Smooth muscle cell (in vitro differentiated cells): Measurements from ENCODE around the gene SLC45A3. TPM values are rescaled to one million over a fixed set of nuclear protein-coding genes. Genes with fewer than 3 reads are reported as not detected.

ENCODE experiments used
- DNase-seq: peaks from one replicate; lab custom pipeline; 2025; ENCODE audit not compliant: unreplicated experiment; lab: John Stamatoyannopoulos, UW
- H2AFZ ChIP-seq: fragments of 200-600 bp; sonication (generic); 2 replicates; pipeline ENCODE4 v1.6.0; 2016; ENCODE audit warnings: antibody characterized with exemption, low read depth, mild to moderate bottlenecking
- H3F3A ChIP-seq: fragments of 200-600 bp; sonication (generic); 2 replicates; pipeline ENCODE4 v1.6.0; 2017; ENCODE audit warnings: antibody characterized with exemption, low read depth
- H3K27ac ChIP-seq: fragments of 200-600 bp; sonication (generic); 2 replicates; pipeline ENCODE4 v1.5.1; 2016; ENCODE audit warnings: low read depth, mild to moderate bottlenecking
- H3K27me3 ChIP-seq: fragments of 200-600 bp; sonication (generic); 2 replicates; pipeline ENCODE4 v1.6.1; 2016; ENCODE audit warnings: low read depth, mild to moderate bottlenecking
- H3K36me3 ChIP-seq: fragments of 200-600 bp; sonication (generic); 2 replicates; pipeline ENCODE4 v1.5.1; 2016; ENCODE audit warnings: low read depth
- H3K4me1 ChIP-seq: fragments of 200-600 bp; sonication (generic); 2 replicates; pipeline ENCODE4 v1.5.1; 2016; ENCODE audit warnings: low read depth
- H3K4me2 ChIP-seq: fragments of 200-600 bp; sonication (generic); 2 replicates; pipeline ENCODE4 v1.6.0; 2016; ENCODE audit warnings: mild to moderate bottlenecking
- H3K4me3 ChIP-seq: fragments of 200-600 bp; sonication (generic); 2 replicates; pipeline ENCODE4 v1.5.1; 2016; ENCODE audit warnings: mild to moderate bottlenecking
- H3K79me2 ChIP-seq: fragments of 200-600 bp; sonication (generic); 2 replicates; pipeline ENCODE4 v1.6.0; 2016; ENCODE audit warnings: low read depth, mild to moderate bottlenecking
- H3K9ac ChIP-seq: fragments of 200-600 bp; sonication (generic); 2 replicates; pipeline ENCODE4 v1.6.0; 2016; ENCODE audit warnings: low read depth
- H3K9me3 ChIP-seq: fragments of 200-600 bp; sonication (generic); replicated peaks from 2 replicates; pipeline ENCODE4 v1.5.1; 2016; ENCODE audit warnings: low read depth
- H4K20me1 ChIP-seq: fragments of 200-600 bp; sonication (generic); 2 replicates; pipeline ENCODE4 v1.6.0; 2016; ENCODE audit warnings: low read depth
- WGBS: methylation state at CpG from one replicate; pipeline ENCODE4 v1.1.7; 2016; ENCODE audit warnings: low lambda C conversion rate; 5-methylcytosine and 5-hydroxymethylcytosine counted together
- polyA plus RNA-seq: library from polyadenylated mRNA; unstranded; fragments of >200 nt; fragmentation: Nextera tagmentation; extraction: Ambion mirVana; gene quantifications from 2 replicates; pipeline ENCODE4 v1.2.1, GENCODE V29; 2016
- total RNA-seq: library from RNA; depleted of rRNA; stranded (reverse); fragments of >200 nt; gene quantifications from 2 replicates; pipeline ENCODE4 v1.2.3, GENCODE V29; 2014
- TF ChIP-seq, protein P1 (sequence below): fragments of 200-600 bp; sonication (generic); IDR thresholded peaks from 2 replicates; pipeline ENCODE4 v1.5.1; 2017; ENCODE audit warnings: borderline replicate concordance, mild to moderate bottlenecking, antibody characterized with exemption; ENCODE audit not compliant: insufficient read depth, poor library complexity, severe bottlenecking

The SLC45A3 gene
- total and polyA plus RNA-seq, 2 experiments from 2014 or later, result 3.1 to 4.9 TPM

- no peaks in the 10 kb centered on the region for H4K20me1 ChIP-seq
- no peaks in the 10 kb centered on the region for H3K36me3 ChIP-seq
- WGBS, result 31% methylated on average over 12 of the region's 12 CpGs
- H3K9ac ChIP-seq, result no peak overlapping the region
- DNase-seq, result no peak
- H3K79me2 ChIP-seq, result no peaks in the 10 kb centered on the region
- H3K4me1 ChIP-seq, result peaks cover 20% of the 10 kb centered on the region
- TF ChIP-seq, protein P1, sequence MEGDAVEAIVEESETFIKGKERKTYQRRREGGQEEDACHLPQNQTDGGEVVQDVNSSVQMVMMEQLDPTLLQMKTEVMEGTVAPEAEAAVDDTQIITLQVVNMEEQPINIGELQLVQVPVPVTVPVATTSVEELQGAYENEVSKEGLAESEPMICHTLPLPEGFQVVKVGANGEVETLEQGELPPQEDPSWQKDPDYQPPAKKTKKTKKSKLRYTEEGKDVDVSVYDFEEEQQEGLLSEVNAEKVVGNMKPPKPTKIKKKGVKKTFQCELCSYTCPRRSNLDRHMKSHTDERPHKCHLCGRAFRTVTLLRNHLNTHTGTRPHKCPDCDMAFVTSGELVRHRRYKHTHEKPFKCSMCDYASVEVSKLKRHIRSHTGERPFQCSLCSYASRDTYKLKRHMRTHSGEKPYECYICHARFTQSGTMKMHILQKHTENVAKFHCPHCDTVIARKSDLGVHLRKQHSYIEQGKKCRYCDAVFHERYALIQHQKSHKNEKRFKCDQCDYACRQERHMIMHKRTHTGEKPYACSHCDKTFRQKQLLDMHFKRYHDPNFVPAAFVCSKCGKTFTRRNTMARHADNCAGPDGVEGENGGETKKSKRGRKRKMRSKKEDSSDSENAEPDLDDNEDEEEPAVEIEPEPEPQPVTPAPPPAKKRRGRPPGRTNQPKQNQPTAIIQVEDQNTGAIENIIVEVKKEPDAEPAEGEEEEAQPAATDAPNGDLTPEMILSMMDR, result no peak
- no peak overlapping the region for H3K4me2 ChIP-seq
- no peaks in the 10 kb centered on the region for H3K9me3 ChIP-seq
- no peak overlapping the region for H3K27ac ChIP-seq
- H3F3A ChIP-seq, result peaks cover 4% of the 10 kb centered on the region
- H3K27me3 ChIP-seq, result peaks cover 3% of the 10 kb centered on the region
- no peak overlapping the region for H3K4me3 ChIP-seq
- H2AFZ ChIP-seq, result no peak overlapping the region
Measured at GRCh38 chr1:205693421-205693991, 13.2 kb upstream of the SLC45A3 start.

DNA sequence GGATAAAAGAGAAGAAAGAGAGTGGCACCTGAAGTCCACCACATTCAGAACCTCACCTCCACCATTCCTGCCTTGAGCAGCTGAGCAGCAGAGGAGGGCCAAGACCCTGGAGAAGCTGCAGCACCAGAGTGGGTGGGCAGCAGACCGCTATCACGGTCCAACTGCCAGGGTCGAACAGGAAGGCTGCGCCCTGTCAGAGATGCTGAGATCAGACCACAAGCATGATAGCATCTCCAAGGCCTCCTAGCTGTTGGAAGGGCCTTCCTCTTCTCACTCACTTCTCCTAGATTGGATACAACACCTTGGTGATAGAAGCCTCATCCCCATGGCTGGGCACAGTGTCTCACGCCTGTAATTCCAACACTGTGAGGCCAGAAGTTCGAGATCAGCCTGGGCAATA is 12.1 kb upstream of the SLC45A3 start:
- Histone ChIP-seq H3K27me3 (peaks cover 3% of the 10 kb centered on the region), H3K9ac (no peak overlapping the region), H3K27ac (no peak overlapping the region), H3K4me1 (peaks cover 25% of the 10 kb centered on the region), H3K79me2 (no peaks in the 10 kb centered on the region), H2AFZ (no peak overlapping the region), H3K4me2 (no peak overlapping the region), H3F3A (peaks cover 4% of the 10 kb centered on the region), H4K20me1 (no peaks in the 10 kb centered on the region), H3K36me3 (no peaks in the 10 kb centered on the region), H3K9me3 (no peaks in the 10 kb centered on the region), H3K4me3 (no peak overlapping the region)
- TF ChIP-seq, protein P1, result no peak
- 95% methylated on average over 6 of the region's 6 CpGs for WGBS
- no peak for DNase-seq

DNA sequence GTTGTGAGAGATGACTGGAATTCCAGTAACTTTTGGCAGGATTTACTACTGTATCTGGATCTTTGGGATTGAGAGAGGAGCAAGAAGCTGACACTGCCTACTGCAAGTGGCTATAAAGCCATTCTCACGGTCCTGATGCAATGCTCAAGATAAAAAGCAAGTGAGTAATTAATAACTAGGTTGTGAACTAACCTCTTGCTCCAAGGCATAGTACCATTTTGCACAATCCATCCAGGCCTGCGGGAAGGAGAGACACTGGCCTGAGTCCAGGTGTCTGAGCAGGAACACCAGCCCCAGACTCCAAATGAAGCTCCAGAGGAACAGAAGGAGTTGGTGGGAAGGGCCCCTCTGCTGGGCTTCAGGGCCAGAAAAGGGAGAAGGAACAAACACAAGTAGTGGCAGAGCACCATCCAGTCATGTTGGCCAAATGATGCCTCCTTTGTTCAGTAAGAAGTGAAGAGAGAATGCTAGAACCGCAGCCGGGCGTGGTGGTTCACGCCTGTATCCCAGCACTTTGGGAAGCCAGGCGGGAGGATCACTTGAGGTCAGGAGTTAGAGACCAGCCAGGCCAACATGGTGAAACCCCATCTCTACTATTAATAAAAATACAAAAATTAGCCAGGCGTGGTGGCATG is 9.9 kb upstream of the SLC45A3 start:
- H3K27ac ChIP-seq, result no peak overlapping the region
- DNase-seq, result no peak
- no peak overlapping the region for H3K9ac ChIP-seq
- H3F3A ChIP-seq, result no peaks in the 10 kb centered on the region
- H3K4me1 ChIP-seq, result peaks cover 25% of the 10 kb centered on the region
- H3K4me3 ChIP-seq, result no peak overlapping the region
- no peaks in the 10 kb centered on the region for H3K9me3 ChIP-seq
- WGBS, result 83% methylated on average over 8 of the region's 8 CpGs
- H3K27me3 ChIP-seq, result peaks cover 3% of the 10 kb centered on the region
- no peak overlapping the region for H3K4me2 ChIP-seq
- no peaks in the 10 kb centered on the region for H4K20me1 ChIP-seq
- H3K79me2 ChIP-seq, result no peaks in the 10 kb centered on the region
- no peak overlapping the region for H2AFZ ChIP-seq
- TF ChIP-seq, protein P1, result no peak
- H3K36me3 ChIP-seq, result no peaks in the 10 kb centered on the region

GRCh38 chr1:205689479-205689878 is 9.2 kb upstream of the SLC45A3 start:
- 65% methylated on average over 5 of the region's 5 CpGs for WGBS
- Histone ChIP-seq H3K79me2 (no peaks in the 10 kb centered on the region), H3K4me2 (no peak overlapping the region), H4K20me1 (no peaks in the 10 kb centered on the region), H3K27me3 (peaks cover 3% of the 10 kb centered on the region), H2AFZ (no peak overlapping the region), H3K9me3 (no peaks in the 10 kb centered on the region), H3K9ac (no peak overlapping the region), H3K36me3 (no peaks in the 10 kb centered on the region), H3F3A (no peaks in the 10 kb centered on the region), H3K4me3 (no peak overlapping the region), H3K4me1 (peaks cover 25% of the 10 kb centered on the region), H3K27ac (no peak overlapping the region)
- DNase-seq, result no peak
- TF ChIP-seq, protein P1, result no peak
